Caco-2 (cell line): Measurements from ENCODE around the gene PPFIA4. TPM values are rescaled to one million over a fixed set of nuclear protein-coding genes. Genes with fewer than 3 reads are reported as not detected.

ENCODE experiments used
- BruUV-seq: library from RNA; stranded (reverse); fragments of 400-500 nt; replicated peaks from 2 replicates; lab custom pipeline; 2021; lab: Mats Ljungman, UMichigan
- CTCF ChIA-PET: fragments of 300-600 bp; sonication (Branson Sonifier 250); formaldehyde crosslinking; loops from one replicate; lab custom pipeline; 2022; ENCODE audit warnings: antibody characterized with exemption; lab: Charles Lee
- POLR2A ChIA-PET: fragments of 300-600 bp; sonication (Branson Sonifier 250); formaldehyde crosslinking; loops from one replicate; lab custom pipeline; 2022; ENCODE audit warnings: antibody characterized with exemption; lab: Charles Lee
- DNase-seq, 2 experiments: peaks; one replicate each; pipeline versions ENCODE4 v3.0.0 to v3.0.0-alpha.2; 2020 to 2022
- H3K27me3 ChIP-seq: replicated peaks from 2 replicates; pipeline ENCODE4 v1.6.0; 2011; ENCODE audit warnings: low read length; ENCODE audit not compliant: control insufficient read depth, insufficient read depth
- H3K36me3 ChIP-seq: 2 replicates; pipeline ENCODE4 v1.5.1; 2011; ENCODE audit warnings: low read length; ENCODE audit not compliant: control insufficient read depth, insufficient read depth
- H3K4me1 ChIP-seq: fragments of 250-450 bp; sonication (Bioruptor Pico); 2 replicates; pipeline ENCODE4 v1.5.1; 2020; ENCODE audit warnings: mild to moderate bottlenecking
- H3K4me3 ChIP-seq: 2 replicates; pipeline ENCODE4 v1.5.1; 2011; ENCODE audit warnings: low read depth, mild to moderate bottlenecking, control low read depth, low read length
- H3K9me3 ChIP-seq: fragments of 250-450 bp; sonication (Bioruptor Pico); 2 replicates; pipeline ENCODE4 v1.5.1; 2020; ENCODE audit warnings: mild to moderate bottlenecking, moderate library complexity
- H3K27ac Mint-ChIP-seq: one replicate; pipeline ENCODE4 v1.8.0; 2022; ENCODE audit warnings: mixed read lengths; ENCODE audit not compliant: unreplicated experiment
- H3K27me3 Mint-ChIP-seq: one replicate; pipeline ENCODE4 v1.8.0; 2022; ENCODE audit warnings: mixed read lengths; ENCODE audit not compliant: insufficient read depth, unreplicated experiment
- H3K36me3 Mint-ChIP-seq: one replicate; pipeline ENCODE4 v1.8.0; 2022; ENCODE audit warnings: mild to moderate bottlenecking, mixed read lengths; ENCODE audit not compliant: insufficient read depth, unreplicated experiment
- H3K4me1 Mint-ChIP-seq: one replicate; pipeline ENCODE4 v1.8.0; 2022; ENCODE audit warnings: low read depth, mixed read lengths; ENCODE audit not compliant: unreplicated experiment
- H3K4me3 Mint-ChIP-seq: one replicate; pipeline ENCODE4 v1.8.0; 2022; ENCODE audit warnings: mild to moderate bottlenecking, moderate library complexity, mixed read lengths; ENCODE audit not compliant: unreplicated experiment
- H3K9me3 Mint-ChIP-seq: one replicate; pipeline ENCODE4 v1.8.0; 2022; ENCODE audit warnings: mixed read lengths; ENCODE audit not compliant: unreplicated experiment
- intact Hi-C: fragments of 100-400 bp; cut with micrococcal nuclease; formaldehyde crosslinking; loops from one replicate; pipeline ENCODE4 v1.10.0; 2022; ENCODE audit not compliant: unreplicated experiment
- total RNA-seq: library from RNA; stranded (reverse); gene quantifications from 2 replicates; pipeline ENCODE4 v1.2.3, GENCODE V29; 2022
- TF ChIP-seq, protein P1 (sequence below), 2 experiments: fragments of 200-600 bp in 1 of 2; IDR thresholded peaks; 1 replicate in 1 of 2; 2 replicates in 1 of 2; pipeline versions ENCODE4 v1.5.1 to v1.8.0; 2011 to 2022; ENCODE audit warnings: antibody characterized with exemption in 1 of 2, control low read depth in 1 of 2, inconsistent platforms in 1 of 2, low read depth in 1 of 2, low read length in 1 of 2, mild to moderate bottlenecking in 1 of 2, moderate library complexity in 1 of 2; ENCODE audit not compliant: insufficient read depth in 1 of 2, severe bottlenecking in 1 of 2, unreplicated experiment in 1 of 2

PPFIA4 gene
- total RNA-seq, 1 experiment from 2014 or later: 9.4 TPM

DNA sequence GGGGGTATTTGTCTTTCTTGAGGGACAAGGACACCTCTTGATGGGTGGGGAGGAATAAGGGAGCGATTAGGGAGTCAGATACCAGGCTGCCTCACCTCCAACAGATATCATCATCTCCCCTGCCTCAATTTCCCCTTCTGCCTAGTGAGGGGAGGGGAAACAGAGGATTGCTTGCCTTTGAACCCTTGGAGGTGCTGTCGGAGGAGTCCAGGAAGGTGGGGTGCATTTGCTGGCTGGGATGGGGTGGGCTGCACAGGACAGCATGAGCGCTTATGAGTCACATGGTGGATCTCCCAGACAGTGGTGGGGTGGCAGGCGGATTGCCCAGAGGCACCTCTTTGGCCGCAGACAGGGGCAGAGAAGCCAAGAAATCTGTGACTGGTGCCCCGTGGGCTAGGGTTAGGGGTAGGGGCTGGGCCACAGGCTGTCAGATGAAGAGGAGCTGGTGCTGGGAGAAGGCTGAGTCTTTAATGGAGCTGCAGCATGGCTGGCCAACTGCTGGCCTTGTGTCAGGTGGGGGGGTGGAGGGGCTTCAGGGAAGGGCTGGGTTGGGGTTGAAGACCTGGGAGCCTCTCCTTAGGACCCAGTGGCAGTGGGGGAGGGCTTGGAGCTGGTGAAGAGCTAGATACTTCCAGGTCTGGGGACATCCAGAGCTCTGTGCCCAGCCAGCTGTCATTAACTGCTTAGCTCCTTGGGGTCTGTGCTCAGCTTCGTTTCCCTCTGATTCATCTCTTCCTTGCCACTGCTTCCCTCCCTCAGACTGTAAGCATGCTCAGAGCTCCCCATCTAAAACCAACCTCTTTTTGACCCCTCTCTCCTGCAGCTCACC lies 94.2 kb downstream of the PPFIA4 start:
- DNase-seq: no peak
- intact Hi-C loops: no loop called here
- POLR2A ChIA-PET: no interaction called here
- Mint-ChIP-seq H3K27me3 (no peaks in the 10 kb centered on the region), H3K9me3 (no peaks in the 10 kb centered on the region), H3K36me3 (no peaks in the 10 kb centered on the region), H3K4me1 (peaks cover 2% of the 10 kb centered on the region), H3K27ac (no peak overlapping the region), H3K4me3 (no peak overlapping the region)
- CTCF ChIA-PET: interaction anchor here (0.9 to 1.2 kb wide), 4 partner anchors 68 to 96 kb away, joined by 3 to 5 read pairs (median 3); no protein-coding TSS in a partner anchor
- H3K4me1 ChIP-seq: no peaks in the 10 kb centered on the region
- no peaks in the 10 kb centered on the region for H3K9me3 ChIP-seq
- no peak overlapping the region for H3K4me3 ChIP-seq
- no peaks in the 10 kb centered on the region for H3K36me3 ChIP-seq
- TF ChIP-seq, protein P1, sequence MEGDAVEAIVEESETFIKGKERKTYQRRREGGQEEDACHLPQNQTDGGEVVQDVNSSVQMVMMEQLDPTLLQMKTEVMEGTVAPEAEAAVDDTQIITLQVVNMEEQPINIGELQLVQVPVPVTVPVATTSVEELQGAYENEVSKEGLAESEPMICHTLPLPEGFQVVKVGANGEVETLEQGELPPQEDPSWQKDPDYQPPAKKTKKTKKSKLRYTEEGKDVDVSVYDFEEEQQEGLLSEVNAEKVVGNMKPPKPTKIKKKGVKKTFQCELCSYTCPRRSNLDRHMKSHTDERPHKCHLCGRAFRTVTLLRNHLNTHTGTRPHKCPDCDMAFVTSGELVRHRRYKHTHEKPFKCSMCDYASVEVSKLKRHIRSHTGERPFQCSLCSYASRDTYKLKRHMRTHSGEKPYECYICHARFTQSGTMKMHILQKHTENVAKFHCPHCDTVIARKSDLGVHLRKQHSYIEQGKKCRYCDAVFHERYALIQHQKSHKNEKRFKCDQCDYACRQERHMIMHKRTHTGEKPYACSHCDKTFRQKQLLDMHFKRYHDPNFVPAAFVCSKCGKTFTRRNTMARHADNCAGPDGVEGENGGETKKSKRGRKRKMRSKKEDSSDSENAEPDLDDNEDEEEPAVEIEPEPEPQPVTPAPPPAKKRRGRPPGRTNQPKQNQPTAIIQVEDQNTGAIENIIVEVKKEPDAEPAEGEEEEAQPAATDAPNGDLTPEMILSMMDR (IDR thresholded peaks at IDR 0.05; ENCODE audit: insufficient read depth in 1 of 2, low read depth in 1 of 2, low read length in 1 of 2, severe bottlenecking in 1 of 2, unreplicated experiment in 1 of 2): no peak
- H3K27me3 ChIP-seq: no peaks in the 10 kb centered on the region
- BruUV-seq: no TSS peak

DNA sequence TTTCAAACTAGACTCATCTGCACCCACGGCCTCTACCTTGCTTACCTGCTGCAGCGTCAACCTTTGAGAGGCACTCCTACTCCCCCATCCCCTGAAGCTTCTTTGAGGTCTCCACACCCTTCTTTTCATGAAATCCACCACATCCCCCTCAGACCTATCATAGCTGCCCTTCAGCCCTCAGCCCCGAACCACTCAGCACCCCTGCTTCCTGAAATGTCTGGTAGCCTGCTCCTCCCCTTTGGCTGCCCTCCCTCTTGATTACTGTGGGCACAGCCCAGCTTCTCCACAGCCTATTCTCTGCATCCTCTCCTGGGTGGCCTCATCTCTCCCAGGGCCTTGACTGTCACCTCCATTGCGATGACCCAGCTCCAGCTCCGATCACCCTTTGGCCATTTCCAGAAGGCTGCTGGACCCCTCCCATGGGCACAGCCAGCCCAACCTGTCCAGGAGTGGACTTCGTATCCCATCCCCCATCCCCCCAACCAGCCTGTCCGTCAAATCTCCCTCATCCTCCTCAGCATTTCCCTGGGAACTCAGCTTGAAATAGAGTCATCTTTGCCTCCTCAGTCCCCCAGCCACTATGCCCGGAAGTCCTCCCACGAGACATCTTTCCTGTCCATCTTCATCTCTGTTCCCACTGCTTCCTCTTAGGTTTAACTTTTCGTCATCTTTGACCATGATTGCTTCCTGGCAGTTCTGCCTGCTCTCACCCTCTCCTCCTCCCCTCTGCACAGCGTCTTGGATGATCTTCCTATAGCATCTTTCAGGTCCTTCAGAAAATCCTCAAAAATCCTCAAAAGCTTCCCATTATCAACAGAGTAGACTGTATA lies 95.1 kb downstream of the PPFIA4 start:
- no peak for DNase-seq
- ChIA-PET CTCF (interaction anchor here (0.9 to 1.2 kb wide), 4 partner anchors 67 to 95 kb away, joined by 3 to 5 read pairs (median 3); no protein-coding TSS in a partner anchor), POLR2A (no interaction called here)
- TF ChIP-seq, protein P1 (IDR thresholded peaks at IDR 0.05; ENCODE audit: insufficient read depth in 1 of 2, low read depth in 1 of 2, low read length in 1 of 2, severe bottlenecking in 1 of 2, unreplicated experiment in 1 of 2): no peak
- no peaks in the 10 kb centered on the region for H3K9me3 ChIP-seq
- H3K36me3 Mint-ChIP-seq: no peaks in the 10 kb centered on the region
- H3K9me3 Mint-ChIP-seq: no peaks in the 10 kb centered on the region
- no peaks in the 10 kb centered on the region for H3K27me3 Mint-ChIP-seq
- no peak overlapping the region for H3K27ac Mint-ChIP-seq
- H3K36me3 ChIP-seq: no peaks in the 10 kb centered on the region
- H3K4me3 Mint-ChIP-seq: no peak overlapping the region
- BruUV-seq: no TSS peak
- H3K4me1 Mint-ChIP-seq: peaks cover 10% of the 10 kb centered on the region
- intact Hi-C loops: no loop called here
- no peaks in the 10 kb centered on the region for H3K27me3 ChIP-seq
- no peak overlapping the region for H3K4me3 ChIP-seq
- peaks cover 6% of the 10 kb centered on the region for H3K4me1 ChIP-seq

DNA sequence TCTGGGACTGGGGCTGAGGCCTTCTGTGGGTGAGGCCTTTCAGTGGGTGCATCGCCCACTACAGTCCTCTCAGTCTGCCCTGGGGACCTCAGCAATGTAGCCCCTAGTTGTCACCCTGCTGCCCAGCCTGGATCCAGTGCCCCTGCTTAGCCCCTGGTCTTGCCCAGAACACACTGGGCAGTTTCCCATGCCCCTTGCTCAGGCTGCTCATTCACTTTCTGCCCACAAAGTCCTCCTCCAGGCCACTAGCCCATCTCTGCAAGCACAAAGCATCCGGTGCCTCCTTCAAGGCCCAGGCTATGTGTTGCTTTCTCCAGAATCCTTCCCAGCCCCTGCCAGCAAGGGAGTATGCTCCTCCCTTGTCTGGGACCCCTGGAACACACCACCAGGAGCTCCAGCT lies 95.9 kb downstream of the PPFIA4 start:
- no peak overlapping the region for H3K4me3 ChIP-seq
- peaks cover 14% of the 10 kb centered on the region for H3K4me1 ChIP-seq
- CTCF ChIA-PET: no interaction called here
- peaks cover 17% of the 10 kb centered on the region for H3K4me1 Mint-ChIP-seq
- no peaks in the 10 kb centered on the region for H3K27me3 Mint-ChIP-seq
- H3K36me3 Mint-ChIP-seq: no peaks in the 10 kb centered on the region
- intact Hi-C loops: no loop called here
- POLR2A ChIA-PET: no interaction called here
- no peaks in the 10 kb centered on the region for H3K9me3 ChIP-seq
- no peak overlapping the region for H3K4me3 Mint-ChIP-seq
- H3K27me3 ChIP-seq: no peaks in the 10 kb centered on the region
- H3K36me3 ChIP-seq: no peaks in the 10 kb centered on the region
- BruUV-seq: no TSS peak
- DNase-seq: no peak
- TF ChIP-seq, protein P1 (IDR thresholded peaks at IDR 0.05; ENCODE audit: insufficient read depth in 1 of 2, low read depth in 1 of 2, low read length in 1 of 2, severe bottlenecking in 1 of 2, unreplicated experiment in 1 of 2): no peak
- no peak overlapping the region for H3K27ac Mint-ChIP-seq
- no peaks in the 10 kb centered on the region for H3K9me3 Mint-ChIP-seq
